Activated CD8-positive, alpha-beta memory T cell treated with anti-CD3 and anti-CD28 coated beads for 36 hours (primary cell): ENCODE measurements around the gene TOP1. TPM values are rescaled to one million over a fixed set of nuclear protein-coding genes. Genes with fewer than 3 reads are reported as not detected.

Source experiments
- CTCF ChIA-PET: fragments of 350-600 bp; sonication (Branson Sonifier 250); formaldehyde crosslinking; loops from one replicate; lab custom pipeline; 2021; ENCODE audit warnings: antibody characterized with exemption; lab: Charles Lee
- POLR2A ChIA-PET: fragments of 350-600 bp; sonication (Branson Sonifier 250); formaldehyde crosslinking; loops from one replicate; lab custom pipeline; 2021; ENCODE audit warnings: antibody characterized with exemption; lab: Charles Lee
- total RNA-seq, 2 experiments: library from RNA; stranded (reverse); gene quantifications; one replicate each; pipeline ENCODE4 v1.2.3, GENCODE V29; 2021

The TOP1 gene
- total RNA-seq, 2 experiments from 2014 or later = 101 to 102 TPM

GRCh38 chr20:41047975-41048305, 19.3 kb downstream of the TOP1 start:
- ChIA-PET CTCF (interaction anchor here (0.7 to 1.5 kb wide), 3 partner anchors 8 to 75 kb away, joined by 3 to 4 read pairs (median 3); no protein-coding TSS in a partner anchor), POLR2A (interaction anchor here (0.7 to 0.8 kb wide), 2 partner anchors 61 to 89 kb away, joined by 7 to 8 read pairs; no protein-coding TSS in a partner anchor)

GRCh38 chr20:41048461-41049301, 20.1 kb downstream of the TOP1 start:
- ChIA-PET POLR2A (no interaction called here), CTCF (interaction anchor here (1.0 kb wide), 1 partner anchor 9 kb away, joined by 3 read pairs; no protein-coding TSS in a partner anchor)

GRCh38 chr20:41049451-41049850, 20.8 kb downstream of the TOP1 start:
- POLR2A ChIA-PET = no interaction called here

GRCh38 chr20:41050361-41051008, 21.9 kb downstream of the TOP1 start:
- POLR2A ChIA-PET = no interaction called here

More at GRCh38 chr20:41049451-41049850, 20.8 kb downstream of the TOP1 start:
- CTCF ChIA-PET = interaction anchor here (0.5 to 0.9 kb wide), 2 partner anchors 10 to 81 kb away, joined by 3 to 4 read pairs; no protein-coding TSS in a partner anchor

GRCh38 chr20:41051009-41051825, 22.6 kb downstream of the TOP1 start:
- POLR2A ChIA-PET = no interaction called here
- CTCF ChIA-PET = interaction anchor here (0.6 to 2.0 kb wide), 3 partner anchors 61 to 289 kb away, joined by 3 to 4 read pairs (median 3); partner anchors contain the start of gene LPIN3

More at GRCh38 chr20:41050361-41051008, 21.9 kb downstream of the TOP1 start:
- CTCF ChIA-PET = interaction anchor here (0.6 to 2.0 kb wide), 6 partner anchors 11 to 290 kb away, joined by 3 to 4 read pairs (median 3); partner anchors contain the start of gene LPIN3

GRCh38 chr20:41052742-41053419, 24.3 kb downstream of the TOP1 start:
- POLR2A ChIA-PET = no interaction called here
- CTCF ChIA-PET = no interaction called here

- POLR2A ChIA-PET = no interaction called here
- CTCF ChIA-PET = no interaction called here
Observed at GRCh38 chr20:41054070-41054846, 25.6 kb downstream of the TOP1 start.

GRCh38 chr20:41054847-41055230, 26.2 kb downstream of the TOP1 start:
- ChIA-PET POLR2A (no interaction called here), CTCF (no interaction called here)

GRCh38 chr20:41055679-41056078, 27.1 kb downstream of the TOP1 start:
- POLR2A ChIA-PET = interaction anchor here (0.6 kb wide), 1 partner anchor 386 kb away, joined by 3 read pairs; no protein-coding TSS in a partner anchor
- CTCF ChIA-PET = no interaction called here

- POLR2A ChIA-PET = interaction anchor here (0.5 kb wide), 1 partner anchor 25 kb away, joined by 4 read pairs; no protein-coding TSS in a partner anchor
Observed at GRCh38 chr20:41057999-41058673, 29.5 kb downstream of the TOP1 start.

GRCh38 chr20:41058674-41059635, 30.3 kb downstream of the TOP1 start:
- ChIA-PET POLR2A (interaction anchor here (0.5 kb wide), 1 partner anchor 26 kb away, joined by 4 read pairs; no protein-coding TSS in a partner anchor), CTCF (no interaction called here)

More at GRCh38 chr20:41057999-41058673, 29.5 kb downstream of the TOP1 start:
- CTCF ChIA-PET = interaction anchor here (0.6 to 1.4 kb wide), 2 partner anchors 17 to 68 kb away, joined by 3 read pairs; no protein-coding TSS in a partner anchor

- ChIA-PET POLR2A (no interaction called here), CTCF (interaction anchor here (0.8 to 1.1 kb wide), 2 partner anchors 9 to 11 kb away, joined by 3 read pairs; no protein-coding TSS in a partner anchor)
Observed at GRCh38 chr20:41061155-41061554, 32.5 kb downstream of the TOP1 start.

GRCh38 chr20:41063442-41063841, 34.8 kb downstream of the TOP1 start:
- ChIA-PET POLR2A (no interaction called here), CTCF (no interaction called here)

GRCh38 chr20:41064377-41064776, 35.8 kb downstream of the TOP1 start:
- CTCF ChIA-PET = no interaction called here
- POLR2A ChIA-PET = no interaction called here

GRCh38 chr20:41065716-41066115, 37.1 kb downstream of the TOP1 start:
- ChIA-PET CTCF (interaction anchor here (0.7 kb wide), 1 partner anchor 30 kb away, joined by 3 read pairs; no protein-coding TSS in a partner anchor), POLR2A (no interaction called here)

- ChIA-PET POLR2A (no interaction called here), CTCF (interaction anchor here (1.2 to 2.6 kb wide), 3 partner anchors 26 to 101 kb away, joined by 3 to 12 read pairs (median 4); no protein-coding TSS in a partner anchor)
Observed at GRCh38 chr20:41068806-41069205, 40.2 kb downstream of the TOP1 start.
